GM18505 (cell line): Measurements from ENCODE around the gene PUS10.
"Not testable (repeated sequence)": the region's sequence is repeated elsewhere in the genome, so short reads cannot be mapped to it uniquely, and the experiment has no call there.

ENCODE experiments used
- ATAC-seq: cut with Tn5 transposase; IDR thresholded peaks from one replicate; pipeline ENCODE4 v1.9.1; 2021; ENCODE audit not compliant: unreplicated experiment
- POLR2A ChIP-seq: IDR thresholded peaks from 4 replicates; pipeline ENCODE4 v1.6.1; 2011; ENCODE audit warnings: borderline replicate concordance; ENCODE audit not compliant: insufficient read depth, insufficient read length; ENCODE audit errors: extremely low read depth

The PUS10 gene

GRCh38 chr2:60907329-60907728, 110.7 kb downstream of the PUS10 start:
- ATAC-seq, result no peak
- no peak for TF ChIP-seq POLR2A

GRCh38 chr2:60906395-60906794, 111.7 kb downstream of the PUS10 start:
- TF ChIP-seq POLR2A, result peak; percentile 5
- ATAC-seq, result no peak

- ATAC-seq, result not testable (repeated sequence)
Measured at GRCh38 chr2:60905867-60906266, 112.2 kb downstream of the PUS10 start.

- ATAC-seq, result not testable (repeated sequence)
Measured at GRCh38 chr2:60901296-60901695, 116.8 kb downstream of the PUS10 start.

GRCh38 chr2:60899892-60900249, 118.2 kb downstream of the PUS10 start:
- ATAC-seq, result no peak
- no peak for TF ChIP-seq POLR2A

GRCh38 chr2:60899230-60899891, 118.7 kb downstream of the PUS10 start:
- no peak for ATAC-seq

GRCh38 chr2:60898567-60898966, 119.5 kb downstream of the PUS10 start:
- ATAC-seq, result no peak
- TF ChIP-seq POLR2A, result no peak

More at GRCh38 chr2:60899230-60899891, 118.7 kb downstream of the PUS10 start:
- no peak for TF ChIP-seq POLR2A
